ENCODE results near the gene ARMH4. TPM values are rescaled to one million over a fixed set of nuclear protein-coding genes. Genes with fewer than 3 reads are reported as not detected.

The ARMH4 gene
- total and polyA plus RNA-seq, 4 donors = 0.40 to 14.2 (median 1.1) TPM

DNA sequence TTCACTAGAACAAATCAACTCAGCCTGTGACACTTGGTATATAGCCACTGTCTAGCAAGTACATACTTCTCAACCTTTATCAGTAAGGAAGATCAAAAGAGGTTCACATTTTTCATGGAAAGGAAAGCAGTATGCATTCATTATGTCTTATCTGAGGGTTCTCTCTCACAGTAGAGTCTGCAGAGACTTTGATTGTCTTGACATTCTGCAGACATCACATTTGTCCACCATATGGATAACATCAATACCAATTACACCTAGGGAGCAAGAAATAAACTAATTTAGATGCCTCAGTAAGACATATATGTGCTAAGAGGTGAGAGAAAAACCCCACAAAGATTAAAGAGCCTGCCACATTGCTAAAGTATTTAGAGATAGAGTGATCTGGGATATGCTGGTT lies 175.3 kb downstream of the ARMH4 start:
- TF ChIP-seq, protein P1, sequence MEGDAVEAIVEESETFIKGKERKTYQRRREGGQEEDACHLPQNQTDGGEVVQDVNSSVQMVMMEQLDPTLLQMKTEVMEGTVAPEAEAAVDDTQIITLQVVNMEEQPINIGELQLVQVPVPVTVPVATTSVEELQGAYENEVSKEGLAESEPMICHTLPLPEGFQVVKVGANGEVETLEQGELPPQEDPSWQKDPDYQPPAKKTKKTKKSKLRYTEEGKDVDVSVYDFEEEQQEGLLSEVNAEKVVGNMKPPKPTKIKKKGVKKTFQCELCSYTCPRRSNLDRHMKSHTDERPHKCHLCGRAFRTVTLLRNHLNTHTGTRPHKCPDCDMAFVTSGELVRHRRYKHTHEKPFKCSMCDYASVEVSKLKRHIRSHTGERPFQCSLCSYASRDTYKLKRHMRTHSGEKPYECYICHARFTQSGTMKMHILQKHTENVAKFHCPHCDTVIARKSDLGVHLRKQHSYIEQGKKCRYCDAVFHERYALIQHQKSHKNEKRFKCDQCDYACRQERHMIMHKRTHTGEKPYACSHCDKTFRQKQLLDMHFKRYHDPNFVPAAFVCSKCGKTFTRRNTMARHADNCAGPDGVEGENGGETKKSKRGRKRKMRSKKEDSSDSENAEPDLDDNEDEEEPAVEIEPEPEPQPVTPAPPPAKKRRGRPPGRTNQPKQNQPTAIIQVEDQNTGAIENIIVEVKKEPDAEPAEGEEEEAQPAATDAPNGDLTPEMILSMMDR (IDR thresholded peaks at IDR 0.05; ENCODE audit: control extremely low read depth, extremely low read depth) = no peak
- Histone ChIP-seq H3K4me3 (no peak overlapping the region), H3K27ac (ENCODE audit: low read depth in 1 of 2, low read length in 1 of 2) (no peak overlapping the region), H3K27me3 (ENCODE audit: control insufficient read depth in 3 of 3, insufficient read depth in 3 of 3, low read length in 2 of 3) (no peaks in the 10 kb centered on the region), H3K9me3 (ENCODE audit: control insufficient read depth in 4 of 4, insufficient read depth in 3 of 4, low read length in 3 of 4) (no peaks in the 10 kb centered on the region), H3K36me3 (ENCODE audit: control insufficient read depth in 4 of 4, insufficient read depth in 4 of 4, low read length in 4 of 4) (no peaks in the 10 kb centered on the region), H3K4me1 (ENCODE audit: control insufficient read depth in 5 of 5, insufficient read depth in 5 of 5, low read length in 5 of 5) (no peaks in the 10 kb centered on the region), H3K9ac (ENCODE audit: insufficient read depth in 1 of 2, low read length in 2 of 2) (no peak overlapping the region)
- no peak for DNase-seq
- ATAC-seq (ENCODE audit: insufficient read depth, low FRiP score) = no peak

DNA sequence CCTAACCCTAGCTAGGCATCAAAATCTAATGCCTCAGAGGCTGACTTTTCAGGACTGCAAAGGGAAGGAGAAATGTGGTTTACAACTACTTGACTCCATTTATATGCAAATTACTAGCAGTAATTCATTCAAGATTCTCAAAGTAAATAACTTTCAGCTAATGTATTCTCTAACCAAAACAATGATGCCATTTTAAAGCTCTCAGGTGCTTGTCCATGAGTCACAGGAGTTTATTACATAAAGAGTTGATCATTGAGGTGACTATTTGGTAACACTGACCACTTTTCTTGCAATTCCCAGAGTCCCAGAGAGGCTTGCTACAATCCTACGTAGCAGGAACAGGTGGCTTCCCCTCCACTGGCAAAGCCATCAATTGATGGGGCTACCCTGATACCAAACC lies 177.1 kb downstream of the ARMH4 start:
- Histone ChIP-seq H3K27me3 (ENCODE audit: control insufficient read depth in 3 of 3, insufficient read depth in 3 of 3, low read length in 2 of 3) (peaks cover 0 to 2% (median 0%) of the 10 kb centered on the region in 3 donors), H3K36me3 (ENCODE audit: control insufficient read depth in 4 of 4, insufficient read depth in 4 of 4, low read length in 4 of 4) (no peaks in the 10 kb centered on the region), H3K4me1 (ENCODE audit: control insufficient read depth in 5 of 5, insufficient read depth in 5 of 5, low read length in 5 of 5) (no peaks in the 10 kb centered on the region), H3K9me3 (ENCODE audit: control insufficient read depth in 4 of 4, insufficient read depth in 3 of 4, low read length in 3 of 4) (no peaks in the 10 kb centered on the region), H3K27ac (ENCODE audit: low read depth in 1 of 2, low read length in 1 of 2) (no peak overlapping the region), H3K9ac (ENCODE audit: insufficient read depth in 1 of 2, low read length in 2 of 2) (no peak overlapping the region), H3K4me3 (no peak overlapping the region)
- 68 to 73% methylated on average over 1 of the region's 1 CpG for WGBS, 2 donors
- ATAC-seq (ENCODE audit: insufficient read depth, low FRiP score) = no peak
- TF ChIP-seq, protein P1 (IDR thresholded peaks at IDR 0.05; ENCODE audit: control extremely low read depth, extremely low read depth) = no peak
- DNase-seq = no peak

DNA sequence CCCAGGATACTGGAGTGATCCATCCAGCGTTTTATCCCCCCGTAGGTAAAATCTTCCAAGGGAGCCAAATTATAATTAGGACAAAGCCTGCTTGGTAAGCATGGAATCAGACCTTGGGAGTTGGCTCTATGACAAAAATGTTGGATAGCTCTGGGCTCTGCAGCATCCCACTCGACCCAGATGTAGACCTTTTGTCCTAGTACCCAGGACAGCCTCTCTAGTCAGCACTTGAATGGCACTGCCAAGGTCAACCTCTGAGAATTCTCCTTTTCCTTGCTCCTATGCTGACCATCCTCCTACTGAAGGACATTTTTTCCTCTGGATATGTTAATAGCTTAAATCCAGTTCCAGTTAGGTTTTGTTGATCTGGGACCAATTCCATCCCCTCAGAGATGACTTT lies 181.4 kb downstream of the ARMH4 start:
- peaks cover 0 to 2% (median 0%) of the 10 kb centered on the region in 3 donors for H3K27me3 ChIP-seq (ENCODE audit: control insufficient read depth in 3 of 3, insufficient read depth in 3 of 3, low read length in 2 of 3)
- TF ChIP-seq, protein P1 (IDR thresholded peaks at IDR 0.05; ENCODE audit: control extremely low read depth, extremely low read depth) = no peak

DNA sequence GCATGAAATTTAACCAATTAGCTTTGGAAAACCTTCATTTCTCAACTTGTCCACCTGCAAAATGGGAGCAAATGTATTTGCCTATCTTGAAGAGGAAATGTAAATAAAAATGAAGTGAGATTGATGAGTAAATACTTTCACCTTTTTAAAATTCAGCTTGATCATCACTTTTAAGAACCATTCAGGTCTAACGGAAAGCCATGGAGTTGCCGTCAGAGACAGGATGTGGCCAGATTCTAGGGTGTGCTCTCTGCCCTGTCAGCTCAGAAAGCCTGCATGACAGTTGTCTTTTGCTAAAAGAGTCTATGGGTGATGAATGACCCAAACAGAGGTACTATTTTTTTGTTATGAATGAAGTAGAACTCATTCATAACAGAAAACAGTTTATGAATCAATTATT lies 181.8 kb downstream of the ARMH4 start:
- TF ChIP-seq, protein P1 (IDR thresholded peaks at IDR 0.05; ENCODE audit: control extremely low read depth, extremely low read depth) = no peak
- no peak for DNase-seq
- H3K27me3 ChIP-seq (ENCODE audit: control insufficient read depth in 3 of 3, insufficient read depth in 3 of 3, low read length in 2 of 3) = peaks cover 0 to 2% (median 0%) of the 10 kb centered on the region in 3 donors
- no peak overlapping the region for H3K9ac ChIP-seq (ENCODE audit: insufficient read depth in 1 of 2, low read length in 2 of 2)
- H3K4me3 ChIP-seq = no peak overlapping the region
- no peaks in the 10 kb centered on the region for H3K9me3 ChIP-seq (ENCODE audit: control insufficient read depth in 4 of 4, insufficient read depth in 3 of 4, low read length in 3 of 4)
- ATAC-seq (ENCODE audit: insufficient read depth, low FRiP score) = no peak
- WGBS, 2 donors = 82 to 84% methylated on average over 2 of the region's 2 CpGs
- no peaks in the 10 kb centered on the region for H3K36me3 ChIP-seq (ENCODE audit: control insufficient read depth in 4 of 4, insufficient read depth in 4 of 4, low read length in 4 of 4)
- no peak overlapping the region for H3K27ac ChIP-seq (ENCODE audit: low read depth in 1 of 2, low read length in 1 of 2)
- no peaks in the 10 kb centered on the region for H3K4me1 ChIP-seq (ENCODE audit: control insufficient read depth in 5 of 5, insufficient read depth in 5 of 5, low read length in 5 of 5)

More for the DNA sequence above, 181.4 kb downstream of the ARMH4 start:
- ATAC-seq (ENCODE audit: insufficient read depth, low FRiP score) (no peak), DNase-seq (no peak)
- Histone ChIP-seq H3K36me3 (ENCODE audit: control insufficient read depth in 4 of 4, insufficient read depth in 4 of 4, low read length in 4 of 4) (no peaks in the 10 kb centered on the region), H3K27ac (ENCODE audit: low read depth in 1 of 2, low read length in 1 of 2) (no peak overlapping the region), H3K9ac (ENCODE audit: insufficient read depth in 1 of 2, low read length in 2 of 2) (no peak overlapping the region), H3K4me1 (ENCODE audit: control insufficient read depth in 5 of 5, insufficient read depth in 5 of 5, low read length in 5 of 5) (no peaks in the 10 kb centered on the region), H3K4me3 (no peak overlapping the region), H3K9me3 (ENCODE audit: control insufficient read depth in 4 of 4, insufficient read depth in 3 of 4, low read length in 3 of 4) (no peaks in the 10 kb centered on the region)
- 58 to 68% methylated on average over 3 of the region's 3 CpGs for WGBS, 2 donors

Data from lung (tissue), 12 donors.